MM.1S (cell line): Measurements from ENCODE around the gene GPATCH4.
A peak's percentile ranks its signal among the peaks of the same experiment; 100 is the strongest.

ENCODE experiments used
- DNase-seq: peaks from one replicate; pipeline ENCODE4 v3.0.0-alpha.2; 2015
- H2AFZ ChIP-seq: fragments of 300-600 bp; sonication (generic); 2 replicates; pipeline ENCODE4 v1.6.0; 2016; ENCODE audit warnings: antibody characterized with exemption, low read length
- H3F3A ChIP-seq: fragments of 300-600 bp; sonication (generic); 2 replicates; pipeline ENCODE4 v1.6.1; 2016; ENCODE audit warnings: mild to moderate bottlenecking, antibody characterized with exemption, low read length, moderate library complexity, mixed read lengths; ENCODE audit not compliant: insufficient read depth
- H3K27ac ChIP-seq: fragments of 300-600 bp; sonication (generic); 2 replicates; pipeline ENCODE4 v1.5.1; 2016; ENCODE audit warnings: mild to moderate bottlenecking, low read length
- H3K27me3 ChIP-seq: fragments of 300-600 bp; sonication (generic); replicated peaks from 2 replicates; pipeline ENCODE4 v1.6.0; 2016; ENCODE audit warnings: low read length; ENCODE audit not compliant: insufficient read depth
- H3K36me3 ChIP-seq: fragments of 300-600 bp; sonication (generic); replicated peaks from 2 replicates; pipeline ENCODE4 v1.6.1; 2016; ENCODE audit warnings: mild to moderate bottlenecking, low read length, mixed read lengths; ENCODE audit not compliant: insufficient read depth
- H3K4me1 ChIP-seq: fragments of 300-600 bp; sonication (generic); 2 replicates; pipeline ENCODE4 v1.6.1; 2016; ENCODE audit warnings: low read length, mixed read lengths
- H3K4me2 ChIP-seq: fragments of 300-600 bp; sonication (generic); 2 replicates; pipeline ENCODE4 v1.6.0; 2016; ENCODE audit warnings: low read depth, low read length
- H3K4me3 ChIP-seq: fragments of 300-600 bp; sonication (generic); 2 replicates; pipeline ENCODE4 v1.5.1; 2016; ENCODE audit warnings: low read length, mixed read lengths
- H3K79me2 ChIP-seq: fragments of 300-600 bp; sonication (generic); 2 replicates; pipeline ENCODE4 v1.6.1; 2016; ENCODE audit warnings: mixed run types, low read length, mixed read lengths
- H3K9ac ChIP-seq: fragments of 300-600 bp; sonication (generic); 2 replicates; pipeline ENCODE4 v1.6.1; 2016; ENCODE audit warnings: low read length, mixed read lengths
- H3K9me2 ChIP-seq: fragments of 300-600 bp; sonication (generic); replicated peaks from 2 replicates; pipeline ENCODE4 v1.6.1; 2016; ENCODE audit warnings: mild to moderate bottlenecking, low read length, mixed read lengths; ENCODE audit not compliant: insufficient read depth
- H3K9me3 ChIP-seq: fragments of 300-600 bp; sonication (generic); replicated peaks from 2 replicates; pipeline ENCODE4 v1.6.1; 2016; ENCODE audit warnings: mild to moderate bottlenecking, low read length, mixed read lengths; ENCODE audit not compliant: insufficient read depth
- H4K20me1 ChIP-seq: fragments of 300-600 bp; sonication (generic); 2 replicates; pipeline ENCODE4 v1.6.1; 2016; ENCODE audit warnings: mild to moderate bottlenecking, low read length, moderate library complexity, mixed read lengths; ENCODE audit not compliant: insufficient read depth
- EZH2 ChIP-seq: fragments of 300-600 bp; sonication (generic); optimal IDR thresholded peaks from 2 replicates; pipeline ENCODE3; 2017; ENCODE audit warnings: low read depth, mild to moderate bottlenecking, antibody characterized with exemption, low read length, mixed read lengths
- EZH2phosphoT487 ChIP-seq: fragments of 300-600 bp; sonication (generic); IDR thresholded peaks from 2 replicates; pipeline ENCODE4 v1.6.1; 2018; ENCODE audit warnings: antibody characterized with exemption, low read length
- TF ChIP-seq, protein P1 (sequence below): fragments of 300-600 bp; sonication (generic); IDR thresholded peaks from 2 replicates; pipeline ENCODE4 v1.5.1; 2016; ENCODE audit warnings: antibody characterized with exemption, low read length, mixed read lengths

The GPATCH4 gene

DNA sequence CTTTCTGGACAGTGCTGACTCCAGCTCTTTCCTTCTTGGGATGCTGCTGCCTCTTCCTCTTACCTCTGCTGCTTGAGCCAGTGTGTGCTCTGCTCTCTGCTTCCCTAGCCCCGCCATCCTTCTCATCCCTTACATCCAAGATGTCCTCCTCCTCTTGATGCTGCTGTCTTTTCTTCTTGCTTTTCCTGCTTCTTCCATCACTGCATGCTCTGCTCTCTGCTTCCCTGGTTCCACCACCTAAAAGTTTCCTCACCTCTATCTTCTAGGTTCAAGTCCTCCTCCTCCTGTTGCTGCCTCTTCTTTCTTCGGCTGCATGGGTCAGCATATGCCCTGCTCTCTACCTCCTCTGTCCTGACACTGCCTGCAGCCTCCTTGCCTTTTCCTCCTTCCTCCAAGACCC is 6.3 kb downstream of the GPATCH4 start:
- Histone ChIP-seq H3F3A (peaks cover 40% of the 10 kb centered on the region), H3K4me3 (no peak overlapping the region), H3K9me3 (no peaks in the 10 kb centered on the region), H3K4me2 (no peak overlapping the region), H3K9me2 (no peaks in the 10 kb centered on the region), H3K27me3 (no peaks in the 10 kb centered on the region), H3K27ac (no peak overlapping the region), H3K4me1 (peaks cover 21% of the 10 kb centered on the region), H2AFZ (no peak overlapping the region), H3K79me2 (peaks cover 61% of the 10 kb centered on the region), H3K36me3 (peaks cover 18% of the 10 kb centered on the region; the same call in 1 of the 2 replicates), H4K20me1 (no peaks in the 10 kb centered on the region), H3K9ac (no peak overlapping the region)
- TF ChIP-seq EZH2phosphoT487 (no peak), EZH2 (no peak)
- TF ChIP-seq, protein P1, sequence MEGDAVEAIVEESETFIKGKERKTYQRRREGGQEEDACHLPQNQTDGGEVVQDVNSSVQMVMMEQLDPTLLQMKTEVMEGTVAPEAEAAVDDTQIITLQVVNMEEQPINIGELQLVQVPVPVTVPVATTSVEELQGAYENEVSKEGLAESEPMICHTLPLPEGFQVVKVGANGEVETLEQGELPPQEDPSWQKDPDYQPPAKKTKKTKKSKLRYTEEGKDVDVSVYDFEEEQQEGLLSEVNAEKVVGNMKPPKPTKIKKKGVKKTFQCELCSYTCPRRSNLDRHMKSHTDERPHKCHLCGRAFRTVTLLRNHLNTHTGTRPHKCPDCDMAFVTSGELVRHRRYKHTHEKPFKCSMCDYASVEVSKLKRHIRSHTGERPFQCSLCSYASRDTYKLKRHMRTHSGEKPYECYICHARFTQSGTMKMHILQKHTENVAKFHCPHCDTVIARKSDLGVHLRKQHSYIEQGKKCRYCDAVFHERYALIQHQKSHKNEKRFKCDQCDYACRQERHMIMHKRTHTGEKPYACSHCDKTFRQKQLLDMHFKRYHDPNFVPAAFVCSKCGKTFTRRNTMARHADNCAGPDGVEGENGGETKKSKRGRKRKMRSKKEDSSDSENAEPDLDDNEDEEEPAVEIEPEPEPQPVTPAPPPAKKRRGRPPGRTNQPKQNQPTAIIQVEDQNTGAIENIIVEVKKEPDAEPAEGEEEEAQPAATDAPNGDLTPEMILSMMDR = no peak
- no peak for DNase-seq

DNA sequence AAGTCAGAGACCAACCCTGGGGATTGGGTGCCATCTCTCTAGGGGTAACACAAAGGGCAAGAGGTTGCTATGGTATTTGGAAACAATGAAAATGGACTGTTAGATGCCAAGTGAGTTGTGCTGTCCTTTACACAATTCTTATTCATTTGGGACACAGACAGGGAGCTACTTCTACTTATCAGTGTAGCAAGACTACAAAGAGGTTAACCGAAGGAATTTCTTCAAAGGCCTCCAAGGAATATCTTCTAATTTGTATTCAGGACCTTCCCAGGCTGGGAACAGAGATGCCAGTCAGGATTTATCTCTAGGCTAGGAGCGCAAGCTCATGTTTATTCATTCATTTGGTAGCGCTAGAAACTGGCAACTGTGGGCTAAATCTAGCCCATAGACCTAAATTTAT is 7.1 kb downstream of the GPATCH4 start:
- Histone ChIP-seq H3K79me2 (peaks cover 53% of the 10 kb centered on the region), H3K9ac (no peak overlapping the region), H3K9me3 (no peaks in the 10 kb centered on the region), H3K36me3 (peaks cover 18% of the 10 kb centered on the region; the same call in 1 of the 2 replicates), H3K4me2 (no peak overlapping the region), H2AFZ (no peak overlapping the region), H3K27me3 (no peaks in the 10 kb centered on the region), H4K20me1 (no peaks in the 10 kb centered on the region), H3K4me3 (no peak overlapping the region), H3F3A (peaks cover 37% of the 10 kb centered on the region), H3K4me1 (peaks cover 20% of the 10 kb centered on the region), H3K9me2 (no peaks in the 10 kb centered on the region), H3K27ac (no peak overlapping the region)
- no peak for DNase-seq
- TF ChIP-seq, protein P1 = no peak
- TF ChIP-seq EZH2phosphoT487 = no peak
- TF ChIP-seq EZH2 = no peak

DNA sequence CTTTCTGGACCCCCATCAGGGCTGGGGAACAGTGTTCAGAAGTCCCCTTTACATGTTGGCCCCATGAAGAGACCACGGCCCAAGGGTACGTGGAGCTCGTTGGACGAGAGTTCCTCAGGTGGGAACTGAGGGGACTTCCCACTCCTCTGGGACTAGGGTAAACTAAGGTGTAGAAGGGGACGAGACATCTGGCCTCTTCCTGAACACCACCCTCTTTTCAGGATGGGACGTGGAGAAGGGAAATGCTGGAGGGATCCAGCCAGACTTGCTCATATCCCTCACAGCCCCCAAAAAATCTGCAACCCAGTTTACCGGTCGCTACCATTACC is 7.7 kb downstream of the GPATCH4 start:
- Histone ChIP-seq H3K27me3 (no peaks in the 10 kb centered on the region), H3K4me1 (peaks cover 20% of the 10 kb centered on the region), H3F3A (peaks cover 37% of the 10 kb centered on the region), H3K79me2 (peaks cover 47% of the 10 kb centered on the region), H3K9me2 (no peaks in the 10 kb centered on the region), H3K27ac (peak overlapping the region; percentile 29; the same call in 1 of the 2 replicates), H3K4me2 (no peak overlapping the region), H3K9ac (no peak overlapping the region), H3K36me3 (peaks cover 18% of the 10 kb centered on the region; the same call in 1 of the 2 replicates), H3K9me3 (no peaks in the 10 kb centered on the region), H2AFZ (no peak overlapping the region), H4K20me1 (no peaks in the 10 kb centered on the region), H3K4me3 (no peak overlapping the region)
- TF ChIP-seq, protein P1 = no peak
- TF ChIP-seq EZH2phosphoT487 (no peak), EZH2 (no peak)
- no peak for DNase-seq
